Mammary epithelial cell (primary cell): Measurements from ENCODE around the gene TMEM145.

Experiments
- EZH2 ChIP-seq: IDR thresholded peaks from 2 replicates; pipeline ENCODE4 v1.6.1; 2012; ENCODE audit warnings: low read length, inconsistent platforms, borderline replicate concordance
- TF ChIP-seq, protein P1 (sequence below), 2 donors: IDR thresholded peaks in 1 of 2; conservative IDR thresholded peaks in 1 of 2; 2 replicates each; pipeline ENCODE4 v1.5.1; 2011 to 2012; ENCODE audit warnings: inconsistent platforms in 2 of 2, low read length in 2 of 2, mild to moderate bottlenecking in 2 of 2, control low read depth in 1 of 2, low read depth in 1 of 2; ENCODE audit not compliant: insufficient read depth in 1 of 2; ENCODE audit errors: extremely low read depth in 1 of 2

DNA sequence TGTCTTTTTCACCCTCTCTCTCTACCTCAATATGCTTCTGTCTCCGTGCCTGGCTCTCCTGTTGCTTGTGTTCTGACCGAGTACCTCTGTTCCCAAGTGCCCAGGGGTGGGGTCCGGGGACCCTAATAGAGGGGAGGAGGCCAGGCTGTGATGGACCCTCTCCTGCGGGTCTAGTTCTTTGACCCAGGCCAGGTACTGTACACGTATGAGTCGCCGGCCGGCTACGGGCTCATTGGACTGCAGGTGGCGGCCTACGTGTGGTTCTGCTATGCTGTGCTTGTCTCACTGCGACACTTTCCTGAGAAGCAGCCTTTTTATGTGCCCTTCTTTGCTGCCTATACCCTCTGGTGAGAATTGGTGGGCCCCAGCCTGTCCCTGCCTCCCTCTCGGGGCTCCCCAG, 4.4 kb downstream of the TMEM145 start:
- TF ChIP-seq, protein P1, sequence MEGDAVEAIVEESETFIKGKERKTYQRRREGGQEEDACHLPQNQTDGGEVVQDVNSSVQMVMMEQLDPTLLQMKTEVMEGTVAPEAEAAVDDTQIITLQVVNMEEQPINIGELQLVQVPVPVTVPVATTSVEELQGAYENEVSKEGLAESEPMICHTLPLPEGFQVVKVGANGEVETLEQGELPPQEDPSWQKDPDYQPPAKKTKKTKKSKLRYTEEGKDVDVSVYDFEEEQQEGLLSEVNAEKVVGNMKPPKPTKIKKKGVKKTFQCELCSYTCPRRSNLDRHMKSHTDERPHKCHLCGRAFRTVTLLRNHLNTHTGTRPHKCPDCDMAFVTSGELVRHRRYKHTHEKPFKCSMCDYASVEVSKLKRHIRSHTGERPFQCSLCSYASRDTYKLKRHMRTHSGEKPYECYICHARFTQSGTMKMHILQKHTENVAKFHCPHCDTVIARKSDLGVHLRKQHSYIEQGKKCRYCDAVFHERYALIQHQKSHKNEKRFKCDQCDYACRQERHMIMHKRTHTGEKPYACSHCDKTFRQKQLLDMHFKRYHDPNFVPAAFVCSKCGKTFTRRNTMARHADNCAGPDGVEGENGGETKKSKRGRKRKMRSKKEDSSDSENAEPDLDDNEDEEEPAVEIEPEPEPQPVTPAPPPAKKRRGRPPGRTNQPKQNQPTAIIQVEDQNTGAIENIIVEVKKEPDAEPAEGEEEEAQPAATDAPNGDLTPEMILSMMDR (conservative IDR thresholded peaks at IDR 0.05 in 1 of 2, IDR thresholded peaks at IDR 0.05 in 1 of 2; ENCODE audit: extremely low read depth in 1 of 2, insufficient read depth in 1 of 2, low read depth in 1 of 2, low read length in 2 of 2): no peak
- no peak for TF ChIP-seq EZH2
